Mesothelial cell of epicardium (in vitro differentiated cells): ENCODE data around the gene APOOL. TPM values are rescaled to one million over a fixed set of nuclear protein-coding genes. Genes with fewer than 3 reads are reported as not detected.

Experiments used
- DNase-seq, 2 experiments: peaks; one replicate each; pipeline ENCODE4 v3.0.0; 2021; ENCODE audit warnings: low spot score in 2 of 2; ENCODE audit not compliant: unreplicated experiment in 2 of 2
- H3K27ac Mint-ChIP-seq: 2 replicates; pipeline ENCODE4 v1.8.0; 2021; ENCODE audit warnings: mixed read lengths
- H3K27me3 Mint-ChIP-seq: 2 replicates; pipeline ENCODE4 v1.8.0; 2021; ENCODE audit warnings: low read depth, mixed read lengths
- H3K36me3 Mint-ChIP-seq: 2 replicates; pipeline ENCODE4 v1.8.0; 2021; ENCODE audit warnings: mixed read lengths
- H3K4me1 Mint-ChIP-seq: 2 replicates; pipeline ENCODE4 v1.8.0; 2021; ENCODE audit warnings: mixed read lengths
- H3K4me3 Mint-ChIP-seq: 2 replicates; pipeline ENCODE4 v1.8.0; 2021; ENCODE audit warnings: mild to moderate bottlenecking, moderate library complexity, mixed read lengths
- H3K9me3 Mint-ChIP-seq: 2 replicates; pipeline ENCODE4 v1.8.0; 2021; ENCODE audit warnings: mixed read lengths
- total RNA-seq: library from RNA; stranded (reverse); gene quantifications from 3 replicates; pipeline ENCODE4 v1.2.1, GENCODE V29; 2021
- TF ChIP-seq, protein P1 (sequence below): fragments of 200-600 bp; sonication (generic); IDR thresholded peaks from one replicate; pipeline ENCODE4 v1.5.0; 2021; ENCODE audit warnings: antibody characterized with exemption; ENCODE audit not compliant: unreplicated experiment

The APOOL gene
- total RNA-seq, 1 donor from 2014 or later = 18.5 TPM

DNA sequence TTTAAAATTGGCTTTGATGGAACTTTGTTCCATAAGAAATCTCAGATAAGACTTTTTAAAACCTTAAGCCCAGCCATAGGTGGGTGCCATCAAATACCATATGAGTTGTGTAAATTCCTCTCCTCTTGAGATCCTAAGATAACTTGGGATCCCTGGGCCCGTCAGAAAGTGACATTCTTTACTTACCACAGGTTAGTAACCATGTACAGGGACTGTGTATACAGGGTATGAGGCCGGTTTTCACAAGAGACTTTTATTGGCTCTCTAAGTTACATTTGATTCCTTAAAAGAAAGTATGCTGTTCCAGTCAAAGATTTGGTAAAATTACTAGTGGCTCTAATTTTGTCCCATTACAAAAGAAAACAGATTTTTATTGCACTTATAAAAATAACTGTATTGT is 110.1 kb downstream of the APOOL start:
- H3K27ac Mint-ChIP-seq = no peak overlapping the region
- peaks cover 26% of the 10 kb centered on the region for H3K9me3 Mint-ChIP-seq
- no peaks in the 10 kb centered on the region for H3K4me1 Mint-ChIP-seq
- no peaks in the 10 kb centered on the region for H3K36me3 Mint-ChIP-seq
- TF ChIP-seq, protein P1, sequence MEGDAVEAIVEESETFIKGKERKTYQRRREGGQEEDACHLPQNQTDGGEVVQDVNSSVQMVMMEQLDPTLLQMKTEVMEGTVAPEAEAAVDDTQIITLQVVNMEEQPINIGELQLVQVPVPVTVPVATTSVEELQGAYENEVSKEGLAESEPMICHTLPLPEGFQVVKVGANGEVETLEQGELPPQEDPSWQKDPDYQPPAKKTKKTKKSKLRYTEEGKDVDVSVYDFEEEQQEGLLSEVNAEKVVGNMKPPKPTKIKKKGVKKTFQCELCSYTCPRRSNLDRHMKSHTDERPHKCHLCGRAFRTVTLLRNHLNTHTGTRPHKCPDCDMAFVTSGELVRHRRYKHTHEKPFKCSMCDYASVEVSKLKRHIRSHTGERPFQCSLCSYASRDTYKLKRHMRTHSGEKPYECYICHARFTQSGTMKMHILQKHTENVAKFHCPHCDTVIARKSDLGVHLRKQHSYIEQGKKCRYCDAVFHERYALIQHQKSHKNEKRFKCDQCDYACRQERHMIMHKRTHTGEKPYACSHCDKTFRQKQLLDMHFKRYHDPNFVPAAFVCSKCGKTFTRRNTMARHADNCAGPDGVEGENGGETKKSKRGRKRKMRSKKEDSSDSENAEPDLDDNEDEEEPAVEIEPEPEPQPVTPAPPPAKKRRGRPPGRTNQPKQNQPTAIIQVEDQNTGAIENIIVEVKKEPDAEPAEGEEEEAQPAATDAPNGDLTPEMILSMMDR = no peak
- no peak overlapping the region for H3K4me3 Mint-ChIP-seq
- no peak for DNase-seq
- H3K27me3 Mint-ChIP-seq = no peaks in the 10 kb centered on the region

DNA sequence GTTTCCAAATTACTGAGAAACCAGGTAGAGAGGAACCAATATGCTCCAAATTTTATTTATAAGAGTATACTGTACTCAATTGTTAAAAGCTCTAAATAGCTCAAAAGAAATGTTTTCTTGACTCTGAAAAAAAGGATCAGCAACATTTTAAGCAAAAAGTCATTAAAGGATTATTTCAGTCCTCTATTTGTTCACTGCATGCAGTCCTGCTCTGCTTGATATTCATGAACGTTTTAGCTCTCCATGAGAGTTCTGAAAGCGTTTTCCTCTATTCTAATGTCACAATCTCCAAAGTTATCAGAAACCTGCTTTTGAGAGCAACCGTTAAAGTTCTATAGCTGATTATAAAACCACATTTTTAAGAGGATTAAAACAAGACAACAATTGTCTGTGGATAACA is 110.5 kb downstream of the APOOL start:
- H3K4me1 Mint-ChIP-seq = no peaks in the 10 kb centered on the region
- TF ChIP-seq, protein P1 = no peak
- H3K9me3 Mint-ChIP-seq = peaks cover 24% of the 10 kb centered on the region
- H3K4me3 Mint-ChIP-seq = no peak overlapping the region
- no peak for DNase-seq
- no peak overlapping the region for H3K27ac Mint-ChIP-seq
- no peaks in the 10 kb centered on the region for H3K27me3 Mint-ChIP-seq
- H3K36me3 Mint-ChIP-seq = no peaks in the 10 kb centered on the region

GRCh38 chrX:85114776-85115175 is 111.1 kb downstream of the APOOL start:
- Mint-ChIP-seq H3K4me3 (no peak overlapping the region), H3K27me3 (no peaks in the 10 kb centered on the region), H3K27ac (no peak overlapping the region), H3K4me1 (no peaks in the 10 kb centered on the region), H3K9me3 (peaks cover 24% of the 10 kb centered on the region), H3K36me3 (no peaks in the 10 kb centered on the region)
- TF ChIP-seq, protein P1 = no peak
- DNase-seq = no peak

- no peak for DNase-seq
- Mint-ChIP-seq H3K4me1 (no peaks in the 10 kb centered on the region), H3K36me3 (no peaks in the 10 kb centered on the region), H3K27me3 (no peaks in the 10 kb centered on the region), H3K27ac (no peak overlapping the region), H3K4me3 (no peak overlapping the region), H3K9me3 (peaks cover 24% of the 10 kb centered on the region)
- TF ChIP-seq, protein P1 = no peak
Measured at GRCh38 chrX:85115252-85115651, 111.6 kb downstream of the APOOL start.

GRCh38 chrX:85136409-85136808 is 132.7 kb downstream of the APOOL start:
- Mint-ChIP-seq H3K27ac (no peak overlapping the region), H3K36me3 (no peaks in the 10 kb centered on the region), H3K27me3 (no peaks in the 10 kb centered on the region), H3K4me3 (no peak overlapping the region), H3K4me1 (no peaks in the 10 kb centered on the region), H3K9me3 (peaks cover 19% of the 10 kb centered on the region)
- no peak for DNase-seq
- TF ChIP-seq, protein P1 = no peak

DNA sequence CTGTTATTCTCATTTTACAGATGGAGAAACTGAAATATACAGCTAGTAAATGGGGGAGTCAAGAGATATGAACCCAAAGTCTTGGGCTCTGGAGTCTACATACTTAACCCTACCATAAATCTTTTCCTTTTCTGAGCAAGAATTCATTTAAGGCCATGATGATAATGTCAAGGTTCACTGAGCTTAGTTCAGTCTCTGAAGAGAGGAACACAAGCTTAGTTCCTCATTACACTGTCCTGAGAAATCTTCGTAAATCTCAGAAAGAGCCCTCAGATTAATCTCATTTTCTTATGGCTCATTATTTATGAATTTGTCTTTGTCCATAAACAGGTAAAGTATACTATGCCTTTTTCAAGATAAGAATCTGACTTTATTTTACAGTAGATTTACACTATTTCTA is 135.7 kb downstream of the APOOL start:
- no peaks in the 10 kb centered on the region for H3K27me3 Mint-ChIP-seq
- no peaks in the 10 kb centered on the region for H3K36me3 Mint-ChIP-seq
- no peak overlapping the region for H3K4me3 Mint-ChIP-seq
- TF ChIP-seq, protein P1 = no peak
- no peak for DNase-seq
- H3K27ac Mint-ChIP-seq = no peak overlapping the region
- peaks cover 14% of the 10 kb centered on the region for H3K9me3 Mint-ChIP-seq
- no peaks in the 10 kb centered on the region for H3K4me1 Mint-ChIP-seq
